GM10266 (cell line): ENCODE data around the gene SEC16A.

Experiments
- DNase-seq: peaks from one replicate; pipeline ENCODE4 v3.0.0; 2012; ENCODE audit errors: extremely low spot score
- TF ChIP-seq, protein P1 (sequence below): IDR thresholded peaks from 2 replicates; pipeline ENCODE4 v1.5.1; 2012; ENCODE audit warnings: mild to moderate bottlenecking, low read depth; ENCODE audit not compliant: control insufficient read depth, insufficient read depth; ENCODE audit errors: missing control alignments

Gene SEC16A

DNA sequence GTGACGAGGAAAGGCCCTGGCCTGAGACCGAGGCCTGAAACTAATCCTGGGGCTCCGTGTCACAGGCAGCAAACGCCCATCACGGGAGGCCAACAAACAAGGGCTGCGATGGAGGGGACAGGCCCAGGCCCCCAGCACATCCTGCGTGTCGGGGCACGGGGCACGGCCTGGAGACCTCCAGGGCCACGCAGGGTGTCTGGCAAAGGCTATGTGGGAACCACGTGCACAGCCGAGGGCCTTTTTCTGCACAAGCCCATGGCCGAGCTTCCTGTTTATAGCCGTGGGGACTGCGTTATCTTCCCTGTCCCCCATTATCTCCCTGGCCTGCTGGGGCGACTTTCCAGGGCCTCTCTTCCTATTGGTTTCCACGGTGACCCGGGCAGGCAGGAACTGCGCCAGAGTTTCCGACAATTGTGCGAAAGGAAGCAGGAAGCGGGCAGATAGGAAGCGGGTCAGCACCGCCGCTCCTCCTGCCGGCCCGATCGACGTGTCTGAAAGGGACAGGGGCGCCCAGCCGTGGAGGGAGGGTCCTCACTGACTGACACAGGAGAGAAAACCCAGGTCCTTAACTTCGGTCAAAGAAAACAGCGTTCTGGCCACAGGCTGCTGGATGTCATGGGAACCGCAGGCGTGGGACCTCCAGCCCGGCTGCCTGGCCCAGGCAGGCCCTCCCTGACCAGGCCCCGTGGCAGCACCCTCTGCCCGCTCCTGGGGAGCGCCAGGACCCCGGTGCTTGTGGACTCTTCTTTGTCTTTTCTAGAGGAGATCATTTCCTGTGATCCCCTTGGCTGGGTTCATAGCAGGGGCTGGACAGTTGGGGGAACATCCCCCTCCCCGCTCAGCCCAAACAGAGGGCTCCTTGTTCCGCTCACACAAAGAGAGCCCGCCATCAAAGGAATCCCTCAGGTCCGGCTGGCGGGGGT lies 29.1 kb upstream of the SEC16A start:
- DNase-seq: no peak
- TF ChIP-seq, protein P1, sequence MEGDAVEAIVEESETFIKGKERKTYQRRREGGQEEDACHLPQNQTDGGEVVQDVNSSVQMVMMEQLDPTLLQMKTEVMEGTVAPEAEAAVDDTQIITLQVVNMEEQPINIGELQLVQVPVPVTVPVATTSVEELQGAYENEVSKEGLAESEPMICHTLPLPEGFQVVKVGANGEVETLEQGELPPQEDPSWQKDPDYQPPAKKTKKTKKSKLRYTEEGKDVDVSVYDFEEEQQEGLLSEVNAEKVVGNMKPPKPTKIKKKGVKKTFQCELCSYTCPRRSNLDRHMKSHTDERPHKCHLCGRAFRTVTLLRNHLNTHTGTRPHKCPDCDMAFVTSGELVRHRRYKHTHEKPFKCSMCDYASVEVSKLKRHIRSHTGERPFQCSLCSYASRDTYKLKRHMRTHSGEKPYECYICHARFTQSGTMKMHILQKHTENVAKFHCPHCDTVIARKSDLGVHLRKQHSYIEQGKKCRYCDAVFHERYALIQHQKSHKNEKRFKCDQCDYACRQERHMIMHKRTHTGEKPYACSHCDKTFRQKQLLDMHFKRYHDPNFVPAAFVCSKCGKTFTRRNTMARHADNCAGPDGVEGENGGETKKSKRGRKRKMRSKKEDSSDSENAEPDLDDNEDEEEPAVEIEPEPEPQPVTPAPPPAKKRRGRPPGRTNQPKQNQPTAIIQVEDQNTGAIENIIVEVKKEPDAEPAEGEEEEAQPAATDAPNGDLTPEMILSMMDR: no peak

DNA sequence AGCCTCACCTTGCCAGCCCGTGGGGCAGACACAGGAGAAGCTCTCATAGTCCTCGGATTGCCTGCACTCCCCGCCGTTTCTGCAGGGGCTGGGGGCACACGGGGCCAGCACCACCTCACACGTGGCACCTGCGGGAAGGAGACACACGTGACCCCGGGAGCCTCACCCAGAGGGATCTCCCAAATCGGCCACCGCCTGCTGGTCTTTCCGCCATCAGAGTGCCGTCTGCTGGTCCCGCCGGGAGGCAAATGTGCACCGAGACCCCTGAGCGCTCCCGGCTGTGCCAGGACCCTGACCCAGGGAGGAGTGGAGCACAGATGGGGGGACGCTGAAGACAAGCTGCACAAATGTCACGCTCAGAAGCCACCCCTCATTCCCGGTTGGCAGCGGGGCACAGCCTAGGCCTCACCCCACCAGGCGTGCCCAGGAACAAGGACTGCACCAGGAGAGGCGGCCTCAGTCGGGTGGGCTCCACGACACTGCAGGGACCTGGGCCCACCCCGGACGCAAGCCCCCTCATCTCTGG lies 28.4 kb upstream of the SEC16A start:
- DNase-seq: no peak
- TF ChIP-seq, protein P1: no peak

DNA sequence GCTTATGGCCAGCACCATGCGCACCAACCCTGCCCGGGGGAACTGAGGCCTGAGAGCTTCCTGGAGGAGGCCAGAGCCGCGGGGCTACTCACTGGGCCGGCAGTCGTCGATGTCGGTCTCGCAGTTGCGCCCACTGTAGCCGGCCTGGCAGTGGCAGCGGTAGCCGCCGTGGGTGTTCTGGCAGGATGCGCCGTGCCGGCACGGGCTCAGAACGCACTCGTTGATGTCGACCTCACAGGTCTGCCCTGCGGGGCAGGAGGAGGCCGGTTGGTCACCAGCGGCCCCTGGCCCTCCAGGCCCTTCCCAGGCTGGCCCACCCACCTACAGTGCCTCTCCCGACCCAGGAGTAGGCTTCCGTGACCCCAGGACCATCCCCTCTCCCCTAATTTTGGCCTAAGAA lies 27.7 kb upstream of the SEC16A start:
- TF ChIP-seq, protein P1: no peak
- DNase-seq: no peak

DNA sequence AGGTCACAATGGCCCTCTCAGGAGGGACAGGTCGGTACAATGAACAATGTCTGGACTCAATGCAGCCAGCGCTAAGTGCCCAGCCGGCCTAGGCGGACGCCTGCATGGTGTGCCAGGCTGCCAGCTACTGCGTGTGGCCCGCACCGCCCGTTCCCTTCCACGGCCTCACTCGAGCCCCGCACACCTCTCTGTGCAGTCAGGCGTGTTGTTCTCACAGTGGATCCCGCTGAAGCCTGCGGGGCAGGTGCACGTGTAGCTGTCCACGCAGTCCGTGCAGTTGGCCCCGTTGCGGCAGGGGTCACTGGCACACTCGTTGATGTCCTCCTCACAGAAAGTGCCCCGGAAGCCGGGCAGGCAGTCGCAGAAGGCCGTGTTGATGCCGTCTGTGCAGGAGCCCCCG lies 26.7 kb upstream of the SEC16A start:
- TF ChIP-seq, protein P1: no peak
- no peak for DNase-seq

DNA sequence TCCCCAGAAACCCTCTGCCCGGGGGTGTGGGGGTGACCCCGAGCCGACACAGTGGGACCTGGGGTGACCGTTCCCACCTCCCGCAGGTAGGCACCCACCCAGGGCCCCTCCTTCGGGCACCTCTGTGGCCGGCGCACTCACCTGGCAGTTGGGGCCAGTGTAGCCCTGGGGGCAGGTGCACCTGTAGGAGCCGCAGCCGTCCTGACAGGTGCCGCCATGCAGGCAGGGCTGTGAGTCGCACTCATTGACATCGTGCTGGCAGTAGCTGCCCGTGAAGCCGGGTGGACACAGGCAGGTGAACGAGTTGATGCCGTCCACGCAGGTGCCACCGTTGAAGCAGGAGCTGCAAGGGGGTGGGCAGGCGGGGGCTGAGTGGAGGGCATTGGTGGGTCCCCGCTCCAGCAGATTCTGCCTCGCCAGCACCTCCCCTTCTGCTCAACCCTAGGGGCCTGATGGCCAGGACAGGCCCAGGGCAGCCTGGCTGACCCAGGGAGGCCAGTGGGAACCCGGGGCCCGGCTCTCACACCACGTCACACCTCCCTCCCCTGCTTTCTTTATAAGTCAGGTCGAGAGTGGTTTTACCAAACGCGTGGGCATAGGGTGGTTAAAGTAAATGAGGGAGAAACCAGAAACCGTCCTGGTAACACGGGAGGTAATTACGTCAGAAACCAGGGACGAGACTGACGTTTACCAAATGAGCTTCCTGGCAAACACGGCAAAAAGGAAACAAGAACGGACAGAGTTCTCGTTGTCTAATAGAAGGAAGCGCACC lies 26.1 kb upstream of the SEC16A start:
- TF ChIP-seq, protein P1: no peak
- no peak for DNase-seq

DNA sequence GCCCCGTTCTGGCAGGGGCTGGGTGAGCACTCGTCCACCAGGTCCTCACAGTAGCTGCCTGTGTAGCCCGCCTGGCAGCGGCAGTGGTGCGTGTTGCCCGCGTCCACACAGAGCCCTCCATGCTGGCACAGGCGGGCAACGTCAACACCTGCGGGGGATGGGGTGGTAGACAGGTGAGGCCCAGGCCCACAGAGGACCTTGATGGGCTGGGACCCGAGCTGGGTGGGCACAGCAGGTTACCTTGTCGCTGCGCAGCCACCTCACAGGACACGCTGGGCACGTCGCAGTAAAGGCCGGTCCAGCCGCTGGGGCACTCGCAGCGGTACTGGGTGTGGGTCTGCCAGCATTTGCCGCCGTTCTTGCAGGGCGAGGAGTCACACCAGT lies 25.1 kb upstream of the SEC16A start:
- no peak for DNase-seq
- TF ChIP-seq, protein P1: no peak
